Erythroblast (primary cell): ENCODE data around the gene MYO15B.

Experiments
- GATA1 ChIP-seq: IDR thresholded peaks from 2 replicates; pipeline ENCODE4 v1.6.1; 2011; ENCODE audit warnings: low read depth, mild to moderate bottlenecking, control low read depth, low read length, moderate library complexity
- POLR2A ChIP-seq: IDR thresholded peaks from 2 replicates; pipeline ENCODE4 v1.6.1; 2011; ENCODE audit warnings: mild to moderate bottlenecking, low read length

DNA sequence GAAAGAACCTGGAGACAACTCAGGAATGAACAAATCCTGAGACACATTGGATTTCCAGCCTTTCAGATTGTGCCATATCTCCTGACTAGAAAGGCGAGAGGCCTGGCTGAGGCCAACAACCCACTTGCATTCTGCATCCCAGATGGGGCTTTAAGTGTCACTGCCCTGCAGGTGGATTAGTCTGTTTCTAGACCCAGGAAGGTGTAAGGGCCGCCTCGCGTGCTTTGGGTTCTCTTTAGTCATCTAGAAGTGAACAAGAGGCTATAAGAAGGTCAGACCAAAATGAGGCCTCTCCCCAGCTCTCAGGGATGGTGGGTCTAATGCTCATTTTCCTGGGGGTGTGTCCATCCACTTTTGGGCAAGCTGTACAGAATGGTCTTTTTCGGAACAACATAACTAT lies 84.4 kb downstream of the MYO15B start:
- TF ChIP-seq POLR2A, result no peak
- TF ChIP-seq GATA1, result no peak
